T47D (cell line): ENCODE data around the gene FAM83B.
"Not testable (repeated sequence)": the region's sequence is repeated elsewhere in the genome, so short reads cannot be mapped to it uniquely, and the experiment has no call there.

Source experiments
- DNase-seq, 2 experiments: peaks; one replicate each; pipeline versions ENCODE4 v3.0.0 to v3.0.0-alpha.2; 2011 to 2012; ENCODE audit warnings: low read depth in 1 of 2, low spot score in 1 of 2
- JUND ChIP-seq: IDR thresholded peaks from 2 replicates; pipeline ENCODE4 v1.6.1; 2012; ENCODE audit warnings: low read depth
- in situ Hi-C: cut with HindIII; loops from 2 replicates; pipeline ENCODE4 v1.10.0; 2016; ENCODE audit warnings: low sequenced_read_pairs, low pct_unique_long_range_greater_than_20kb

FAM83B gene

DNA sequence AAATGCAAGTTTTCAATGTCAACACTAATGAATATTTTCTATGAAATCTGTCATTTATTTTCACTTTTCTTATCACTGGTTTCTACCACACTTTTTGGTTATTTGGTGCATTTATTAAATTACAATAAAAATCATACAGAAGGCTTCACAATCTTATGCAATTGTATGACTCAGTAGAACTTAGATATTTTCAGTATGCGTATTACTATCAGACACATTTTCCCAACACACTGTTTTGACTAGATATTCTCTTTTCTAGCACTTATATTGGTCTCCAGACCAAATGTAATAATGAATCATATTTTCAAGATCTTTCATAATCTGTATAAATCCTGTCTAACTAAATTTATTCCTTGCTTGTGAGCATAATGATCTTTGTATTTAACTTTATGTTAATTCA, 74.1 kb downstream of the FAM83B start:
- no peak for TF ChIP-seq JUND
- DNase-seq, result no peak
- in situ Hi-C loops, result no loop called here

DNA sequence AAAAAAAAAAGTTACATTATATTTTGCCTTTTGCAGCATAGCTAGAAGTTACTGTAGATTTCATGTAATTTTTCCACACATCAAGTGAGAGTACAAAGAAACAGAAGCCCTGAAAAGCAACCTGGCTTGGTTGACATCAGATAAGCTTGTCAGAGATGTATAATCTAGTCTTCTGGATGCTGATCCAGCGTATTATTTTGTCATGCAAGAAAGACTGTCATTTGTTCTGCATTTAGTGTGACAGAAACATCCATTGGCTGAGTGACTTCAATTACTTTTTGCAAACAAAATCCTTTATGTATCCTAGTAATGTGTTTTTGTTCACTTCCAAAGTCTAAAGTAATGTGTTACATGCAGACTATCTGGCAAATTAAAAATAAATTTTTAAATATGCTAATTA, 75.3 kb downstream of the FAM83B start:
- no peak for TF ChIP-seq JUND
- no peak for DNase-seq
- in situ Hi-C loops, result no loop called here

DNA sequence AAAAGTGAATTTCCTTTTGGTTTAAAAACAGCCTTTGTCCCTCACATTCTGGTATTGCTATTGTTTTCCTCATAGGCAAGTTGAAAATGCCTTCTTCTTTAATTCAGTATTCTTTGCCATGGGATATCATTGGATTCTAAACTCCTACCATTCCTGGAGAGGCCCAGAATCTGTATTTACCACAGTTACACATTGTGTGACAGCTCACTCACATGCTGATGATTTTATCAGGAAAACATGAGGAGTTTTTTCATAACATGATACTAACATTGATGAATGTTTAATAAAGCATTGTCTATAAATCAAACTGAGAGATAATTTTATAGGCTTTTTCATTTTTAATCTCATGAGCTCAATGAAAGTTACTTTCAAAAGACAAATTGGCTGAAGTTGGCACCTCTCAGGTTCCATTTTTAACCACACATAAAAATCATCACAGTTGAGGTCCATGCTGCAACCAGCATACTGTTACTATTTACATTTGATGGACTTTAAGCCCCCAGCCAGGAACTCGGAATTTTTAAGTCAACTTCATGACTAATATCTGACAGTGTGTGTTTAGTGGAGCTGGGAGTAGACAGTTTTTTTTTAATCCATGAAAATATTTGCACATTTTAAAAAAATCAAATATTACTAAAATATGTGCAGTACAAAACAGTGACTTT, 82.8 kb downstream of the FAM83B start:
- in situ Hi-C loops, result no loop called here

DNA sequence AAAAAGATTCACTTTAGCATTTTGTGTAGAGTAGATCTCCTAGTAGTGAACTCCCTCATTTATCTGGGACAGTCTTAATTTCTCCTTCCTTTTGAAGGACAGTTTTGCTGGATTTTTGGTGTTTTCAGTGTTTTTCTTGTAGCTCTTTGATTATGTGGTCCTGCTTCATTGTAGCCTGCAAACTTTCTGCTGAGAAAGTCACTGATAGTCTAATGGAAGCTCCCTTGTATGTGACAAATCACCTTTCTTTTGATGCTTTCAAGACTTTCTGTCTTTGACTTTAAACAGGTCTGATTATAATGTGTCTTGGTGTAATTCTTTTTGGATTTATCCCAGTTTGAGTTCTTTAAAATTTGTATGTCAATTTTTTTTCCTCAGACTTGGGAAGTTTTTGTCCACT, 86.1 kb downstream of the FAM83B start:
- in situ Hi-C loops, result no loop called here
- no peak for TF ChIP-seq JUND
- no peak for DNase-seq

More for the DNA sequence above, 82.8 kb downstream of the FAM83B start:
- DNase-seq, result no peak
- TF ChIP-seq JUND, result no peak

DNA sequence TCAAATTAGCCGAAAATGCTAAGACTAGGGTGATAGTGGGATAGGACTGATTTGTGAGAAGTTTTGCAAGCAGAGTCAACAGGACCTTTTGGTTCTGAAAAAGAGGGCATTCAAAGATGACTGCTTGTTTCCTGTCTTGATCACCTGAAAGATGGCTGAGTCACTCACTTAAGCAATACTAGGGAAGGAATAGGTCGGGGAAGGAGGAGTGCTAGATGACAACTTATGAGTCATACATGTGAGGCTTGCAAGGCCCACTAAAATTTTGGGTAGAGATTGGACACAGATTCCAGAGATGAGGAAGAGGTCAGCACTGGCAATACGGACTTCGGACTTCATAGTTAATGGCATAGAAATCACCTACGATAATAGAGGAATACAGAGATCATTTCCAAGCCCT, 89.2 kb downstream of the FAM83B start:
- in situ Hi-C loops, result no loop called here
- no peak for TF ChIP-seq JUND
- no peak for DNase-seq

DNA sequence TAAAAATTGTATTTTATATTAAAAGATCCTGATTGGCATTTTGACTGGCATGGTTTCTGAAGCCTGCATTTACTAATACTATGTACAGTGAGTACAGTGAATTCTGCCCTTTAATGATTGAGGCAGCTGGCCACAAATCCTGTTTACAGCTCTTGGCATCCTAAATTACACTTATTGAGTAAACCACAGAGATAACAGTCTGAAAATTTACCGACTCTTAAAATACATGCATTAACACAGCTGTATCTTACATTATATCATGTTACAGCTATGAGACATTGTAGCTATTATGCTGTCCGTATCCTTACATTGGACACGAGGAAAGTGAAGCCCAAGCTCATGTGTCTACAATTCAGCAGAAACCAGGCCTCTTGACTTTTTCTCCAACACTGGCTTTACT, 90.8 kb downstream of the FAM83B start:
- no peak for TF ChIP-seq JUND
- in situ Hi-C loops, result no loop called here

DNA sequence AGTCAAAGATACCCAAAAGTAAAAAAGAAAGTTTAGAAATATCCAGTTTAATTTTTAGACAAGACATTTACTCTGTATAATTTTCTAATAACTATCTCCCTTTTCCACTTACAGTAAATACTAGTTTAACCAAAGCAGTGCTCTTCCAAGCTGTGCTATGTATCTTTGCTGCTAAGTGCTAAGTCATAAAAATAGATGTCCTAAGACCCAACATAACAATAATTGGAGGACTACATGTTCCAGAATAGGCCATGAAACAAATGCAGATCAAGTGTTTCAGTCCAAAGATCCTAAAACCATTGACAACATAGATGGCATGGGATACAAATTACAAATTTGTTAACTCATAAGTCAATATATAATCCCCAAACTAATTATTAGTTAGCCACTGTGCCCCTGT, 111.1 kb downstream of the FAM83B start:
- in situ Hi-C loops, result no loop called here
- no peak for TF ChIP-seq JUND
- DNase-seq, result no peak

More for the DNA sequence above, 90.8 kb downstream of the FAM83B start:
- no peak for DNase-seq

DNA sequence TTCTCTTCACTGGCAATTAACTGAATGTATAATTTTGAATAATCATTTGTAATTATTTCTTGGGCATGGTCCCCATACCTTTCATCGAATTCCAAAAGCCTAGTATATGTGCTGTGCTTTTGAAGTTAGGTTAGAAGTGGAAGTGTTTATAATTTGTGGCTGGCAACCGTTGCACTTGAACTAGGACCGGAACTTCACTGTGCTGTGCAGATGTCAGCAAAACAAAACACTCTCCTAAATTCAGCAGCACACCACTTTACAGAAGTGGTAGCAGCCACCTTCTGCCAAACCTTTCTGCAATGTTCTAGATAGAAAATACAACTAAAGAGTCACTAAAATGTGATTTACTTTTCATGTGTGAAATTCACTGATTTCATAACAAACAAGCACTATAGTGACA, 111.9 kb downstream of the FAM83B start:
- DNase-seq, result no peak
- in situ Hi-C loops, result no loop called here
- no peak for TF ChIP-seq JUND

DNA sequence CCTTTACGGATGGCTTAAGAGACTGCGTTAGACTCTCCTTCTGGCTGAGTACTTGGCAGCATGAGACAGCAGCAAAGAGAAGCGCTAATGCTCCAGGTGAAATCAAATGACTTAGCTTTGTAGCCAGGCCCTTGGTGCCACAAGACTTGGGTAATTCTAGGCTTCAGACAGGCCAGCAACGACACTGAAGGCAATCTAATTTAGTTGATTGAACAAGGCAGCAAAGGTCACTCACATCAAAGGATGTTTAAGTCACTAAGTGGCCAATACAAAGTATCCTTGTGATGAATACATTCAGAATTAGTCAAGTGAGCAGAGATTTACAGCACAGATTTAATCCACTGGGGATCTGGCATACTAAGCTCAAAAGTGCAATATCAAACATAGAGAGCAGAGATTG, 113.2 kb downstream of the FAM83B start:
- DNase-seq, result no peak
- in situ Hi-C loops, result no loop called here
- no peak for TF ChIP-seq JUND

DNA sequence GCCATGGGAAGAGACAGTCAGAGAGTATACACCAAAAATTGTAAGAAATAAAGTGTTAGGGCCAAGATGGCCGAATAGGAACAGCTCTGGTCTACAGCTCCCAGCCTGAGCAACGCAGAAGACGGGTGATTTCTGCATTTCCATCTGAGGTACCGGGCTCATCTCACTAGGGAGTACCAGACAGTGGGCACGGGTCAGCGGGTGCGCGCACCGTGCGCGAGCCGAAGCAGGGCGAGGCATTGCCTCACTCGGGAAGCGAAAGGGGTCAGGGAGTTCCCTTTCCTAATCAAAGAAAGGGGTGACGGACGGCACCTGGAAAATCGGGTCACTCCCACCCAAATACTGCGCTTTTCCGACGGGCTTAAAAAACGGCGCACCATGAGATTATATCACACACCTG, 114.8 kb downstream of the FAM83B start:
- DNase-seq, in situ Hi-C loops: not testable (repeated sequence)

DNA sequence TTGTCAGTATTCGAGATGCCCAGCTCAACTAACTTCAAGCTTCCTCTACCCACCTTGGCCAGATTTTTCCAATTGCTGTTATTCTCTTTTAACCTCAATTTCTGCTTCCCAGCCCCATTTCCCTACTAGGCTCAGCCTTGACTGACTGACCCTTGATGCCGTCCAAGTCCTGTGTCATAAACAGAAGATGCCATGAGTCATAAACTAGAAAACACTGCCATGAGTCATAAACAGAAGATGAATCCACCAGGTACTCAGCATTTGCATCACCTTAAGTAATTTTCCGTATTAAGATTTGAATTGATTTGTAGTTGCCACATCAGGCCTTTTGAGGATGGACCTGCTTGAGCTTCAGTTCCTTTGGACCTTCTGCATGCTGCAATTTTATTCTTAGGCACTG, 123.8 kb downstream of the FAM83B start:
- no peak for TF ChIP-seq JUND
- no peak for DNase-seq
- in situ Hi-C loops, result no loop called here

DNA sequence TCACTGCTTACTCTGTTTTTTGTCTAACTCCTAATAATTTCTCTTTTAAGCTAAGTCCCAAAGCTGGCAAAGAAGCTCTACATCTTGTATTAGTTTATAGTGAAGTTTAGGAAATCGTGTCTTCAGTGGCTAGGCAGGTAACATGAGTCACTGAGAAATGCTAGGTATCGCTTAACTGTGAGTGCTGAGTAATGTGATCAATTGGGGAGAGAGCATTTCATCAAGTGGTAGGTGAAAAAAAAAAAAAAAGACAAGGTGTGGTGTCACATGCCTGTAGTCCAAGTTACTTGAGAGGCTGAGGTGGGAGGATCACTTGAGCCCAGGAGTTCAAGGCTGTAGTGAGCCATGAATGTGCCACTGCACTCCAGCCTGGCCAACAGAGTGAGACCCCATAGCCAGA, 125.3 kb downstream of the FAM83B start:
- no peak for TF ChIP-seq JUND

DNA sequence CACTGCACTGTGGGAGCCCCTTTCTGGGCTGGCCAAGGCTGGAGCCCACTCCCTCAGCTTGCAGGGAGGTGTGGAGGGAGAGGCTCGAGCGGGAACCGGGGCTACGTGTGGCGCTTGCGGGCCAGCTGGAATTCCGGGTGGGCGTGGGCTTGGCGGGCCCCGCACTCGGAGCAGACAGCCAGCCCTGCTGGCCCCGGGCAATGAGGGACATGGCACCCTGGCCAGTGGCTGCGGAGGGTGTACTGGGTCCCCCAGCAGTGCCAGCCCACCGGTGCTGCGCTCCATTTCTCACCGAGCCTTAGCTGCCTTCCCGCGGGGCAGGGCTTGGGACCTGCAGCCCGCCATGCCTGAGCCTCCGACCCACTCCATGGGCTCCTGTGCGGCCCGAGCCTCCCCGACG, 132.6 kb downstream of the FAM83B start:
- in situ Hi-C loops, result not testable (repeated sequence)

More for the DNA sequence above, 125.3 kb downstream of the FAM83B start:
- in situ Hi-C loops, result no loop called here
- DNase-seq, result no peak

DNA sequence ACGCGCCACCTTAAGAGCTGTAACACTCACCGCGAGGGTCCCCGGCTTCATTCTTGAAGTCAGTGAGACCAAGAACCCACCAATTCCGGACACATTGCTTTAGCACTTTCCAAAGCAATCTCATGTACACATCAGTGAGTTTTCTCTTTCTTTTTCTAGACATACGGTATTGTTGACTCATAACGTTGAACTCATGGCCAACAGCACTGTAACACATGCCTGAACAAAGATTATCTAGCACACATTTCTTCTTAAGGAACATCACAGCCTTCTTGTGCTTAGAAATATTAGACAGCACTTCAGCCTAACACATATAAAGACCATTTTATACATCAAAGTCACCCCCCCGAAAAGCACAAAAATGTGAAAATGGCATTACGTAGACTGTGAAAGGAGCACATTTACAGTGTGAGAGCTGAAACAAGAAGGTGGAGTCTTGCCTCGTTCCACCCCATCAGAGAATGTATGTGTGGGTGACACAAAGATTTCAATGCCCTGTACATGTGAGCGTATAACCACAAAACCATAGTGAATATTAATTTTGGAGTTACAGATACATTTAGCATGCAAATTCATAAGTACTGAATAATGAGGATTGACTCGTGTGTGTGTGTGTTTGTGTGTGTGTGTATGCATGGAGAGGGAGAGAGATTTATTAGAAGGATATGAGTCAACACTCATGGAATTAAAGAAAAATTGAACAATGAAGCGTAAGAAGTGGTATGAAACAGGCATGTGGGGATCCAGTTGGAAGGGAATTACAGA, 134.1 kb downstream of the FAM83B start:
- in situ Hi-C loops, result no loop called here
- DNase-seq, result no peak
- no peak for TF ChIP-seq JUND

More for the DNA sequence above, 132.6 kb downstream of the FAM83B start:
- not testable (repeated sequence) for DNase-seq
